Esophagus squamous epithelium (tissue), 5 donors: ENCODE measurements around the gene ATG2B. TPM values are rescaled to one million over a fixed set of nuclear protein-coding genes. Genes with fewer than 3 reads are reported as not detected.
A peak's percentile ranks its signal among the peaks of the same experiment; 100 is the strongest.

Experiments used
- DNase-seq: peaks from one replicate; lab custom pipeline; 2025; lab: John Stamatoyannopoulos, UW
- H3K27ac ChIP-seq, 4 donors: fragments of 200-600 bp; sonication (generic); one replicate each; pipeline ENCODE4 v1.5.1; 2016 to 2019; ENCODE audit warnings: mild to moderate bottlenecking in 1 of 4
- H3K27me3 ChIP-seq, 4 donors: fragments of 200-600 bp; sonication (generic); 1 replicate in 3 of 4; 2 replicates in 1 of 4; pipeline versions ENCODE4 v1.5.1 to v1.6.0; 2017 to 2021; ENCODE audit warnings: antibody characterized with exemption in 1 of 4
- H3K36me3 ChIP-seq, 3 donors: fragments of 200-600 bp; sonication (generic); one replicate each; pipeline ENCODE4 v1.5.1; 2016 to 2019
- H3K4me1 ChIP-seq, 3 donors: fragments of 200-600 bp; sonication (generic); one replicate each; pipeline ENCODE4 v1.5.1; 2017 to 2019
- H3K4me3 ChIP-seq, 4 donors: fragments of 200-600 bp; sonication (generic); 1 replicate in 3 of 4; 2 replicates in 1 of 4; pipeline ENCODE4 v1.5.1; 2016 to 2019; ENCODE audit warnings: mild to moderate bottlenecking in 2 of 4, moderate library complexity in 1 of 4
- H3K9me3 ChIP-seq, 3 donors: fragments of 200-600 bp; sonication (generic); one replicate each; pipeline ENCODE4 v1.5.1; 2016 to 2019
- POLR2A ChIP-seq, 4 donors: fragments of 450-650 bp; IDR thresholded peaks; one replicate each; pipeline ENCODE4 v1.6.1; 2017; ENCODE audit warnings: antibody characterized with exemption in 4 of 4, mild to moderate bottlenecking in 4 of 4, moderate library complexity in 3 of 4
- WGBS, 2 donors: methylation state at CpG; one replicate each; pipeline ENCODE4 v1.1.5; 2018; 5-methylcytosine and 5-hydroxymethylcytosine counted together
- intact Hi-C: fragments of 100-400 bp; cut with DNase I; formaldehyde crosslinking; loops from one replicate; pipeline ENCODE4 v1.15.0; 2022
- total RNA-seq, 4 donors: library from RNA; depleted of rRNA; stranded (reverse); fragments of >200 nt; gene quantifications; one replicate each; pipeline ENCODE4 v1.1.0, GENCODE V29; 2016
- TF ChIP-seq, protein P1 (sequence below), 6 experiments: fragments of 450-650 bp in 4 of 6; fragments of 200-600 bp in 2 of 6; sonication (generic) in 2 of 6; IDR thresholded peaks; one replicate each; pipeline ENCODE4 v1.5.1; 2016 to 2019; ENCODE audit warnings: antibody characterized with exemption in 6 of 6, mild to moderate bottlenecking in 4 of 6, moderate library complexity in 4 of 6
- donor health status: DM: yes; HTN: yes; CAD: no.

The ATG2B gene
- total RNA-seq, 4 donors from 2014 or later: 10.6 to 24.6 (median 14.0) TPM

- intact Hi-C loops: no loop called here
- Histone ChIP-seq H3K27ac (peak overlapping the region; percentile 94 to 99 (median 96)), H3K4me3 (peak overlapping the region; percentile 72 to 100 (median 92)), H3K4me1 (peaks cover 14 to 53% (median 25%) of the 10 kb centered on the region in 3 donors), H3K36me3 (no peaks in the 10 kb centered on the region), H3K27me3 (no peaks in the 10 kb centered on the region), H3K9me3 (no peaks in the 10 kb centered on the region)
- TF ChIP-seq, protein P1, sequence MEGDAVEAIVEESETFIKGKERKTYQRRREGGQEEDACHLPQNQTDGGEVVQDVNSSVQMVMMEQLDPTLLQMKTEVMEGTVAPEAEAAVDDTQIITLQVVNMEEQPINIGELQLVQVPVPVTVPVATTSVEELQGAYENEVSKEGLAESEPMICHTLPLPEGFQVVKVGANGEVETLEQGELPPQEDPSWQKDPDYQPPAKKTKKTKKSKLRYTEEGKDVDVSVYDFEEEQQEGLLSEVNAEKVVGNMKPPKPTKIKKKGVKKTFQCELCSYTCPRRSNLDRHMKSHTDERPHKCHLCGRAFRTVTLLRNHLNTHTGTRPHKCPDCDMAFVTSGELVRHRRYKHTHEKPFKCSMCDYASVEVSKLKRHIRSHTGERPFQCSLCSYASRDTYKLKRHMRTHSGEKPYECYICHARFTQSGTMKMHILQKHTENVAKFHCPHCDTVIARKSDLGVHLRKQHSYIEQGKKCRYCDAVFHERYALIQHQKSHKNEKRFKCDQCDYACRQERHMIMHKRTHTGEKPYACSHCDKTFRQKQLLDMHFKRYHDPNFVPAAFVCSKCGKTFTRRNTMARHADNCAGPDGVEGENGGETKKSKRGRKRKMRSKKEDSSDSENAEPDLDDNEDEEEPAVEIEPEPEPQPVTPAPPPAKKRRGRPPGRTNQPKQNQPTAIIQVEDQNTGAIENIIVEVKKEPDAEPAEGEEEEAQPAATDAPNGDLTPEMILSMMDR (IDR thresholded peaks at IDR 0.05): no peak
- no peak for TF ChIP-seq POLR2A (IDR thresholded peaks at IDR 0.05)
- DNase-seq: no peak
- WGBS, 2 donors: 0 to 12% methylated on average over 3 to 6 of the region's 38 CpGs
These were observed 703 bp upstream of the ATG2B start for GRCh38 chr14:96363751-96364336.

DNA sequence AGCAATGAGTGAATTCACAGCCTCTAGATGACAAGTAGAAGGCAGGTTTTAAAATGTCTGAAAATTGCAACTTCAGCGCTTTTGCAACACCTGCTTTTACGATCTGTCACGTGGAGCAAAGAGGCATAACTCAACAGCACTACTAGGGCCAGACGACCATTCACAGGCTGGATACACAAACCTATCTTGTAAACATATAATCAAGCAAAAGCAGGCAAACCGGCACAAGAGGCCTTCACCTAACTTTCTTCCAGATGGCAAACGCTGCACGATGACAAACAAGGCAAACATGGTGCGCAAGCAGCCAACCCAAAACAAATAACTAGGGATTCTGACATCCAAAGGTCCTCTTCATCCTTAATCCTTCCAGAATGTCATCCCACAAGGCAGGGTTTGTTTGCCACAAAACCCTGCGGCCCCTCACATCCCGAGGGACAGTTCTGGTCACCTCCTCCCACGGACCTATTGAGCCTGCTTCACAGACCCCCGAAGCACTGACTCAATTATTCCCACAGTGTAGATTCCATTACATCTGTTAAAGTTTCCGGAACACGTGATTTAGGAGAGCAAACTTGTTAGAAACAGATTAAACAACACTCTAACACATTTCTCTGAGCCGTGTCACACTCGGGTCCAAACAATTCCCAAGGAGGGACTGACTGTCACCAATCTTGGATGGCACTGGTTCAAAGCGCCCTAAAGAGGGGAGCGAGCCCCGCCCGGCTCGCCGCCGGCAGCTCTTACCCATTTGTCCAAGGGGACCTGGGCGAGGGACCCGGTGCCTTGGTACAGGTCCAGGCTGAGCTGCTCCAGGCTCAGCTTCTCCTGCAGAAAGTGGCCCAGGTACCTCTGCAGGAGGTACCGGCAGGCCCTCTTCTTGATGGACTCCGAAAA, 823 bp downstream of the ATG2B start:
- peak overlapping the region; percentile 72 to 100 (median 92) for H3K4me3 ChIP-seq
- WGBS, 2 donors: 0 to 1% methylated on average over 13 to 25 of the region's 27 CpGs
- H3K36me3 ChIP-seq: no peaks in the 10 kb centered on the region
- no peak for TF ChIP-seq POLR2A (IDR thresholded peaks at IDR 0.05)
- TF ChIP-seq, protein P1 (IDR thresholded peaks at IDR 0.05): no peak
- intact Hi-C loops: no loop called here
- no peak for DNase-seq
- H3K27me3 ChIP-seq: no peaks in the 10 kb centered on the region
- peaks cover 14 to 53% (median 25%) of the 10 kb centered on the region in 3 donors for H3K4me1 ChIP-seq
- H3K27ac ChIP-seq: peak overlapping the region; percentile 94 to 99 (median 96)
- no peaks in the 10 kb centered on the region for H3K9me3 ChIP-seq

- intact Hi-C loops: loop anchor here (5.0 kb wide), 1 partner anchor 32 kb away; the partner anchor contains the start of gene AK7
- peaks cover 14 to 44% (median 24%) of the 10 kb centered on the region in 3 donors for H3K4me1 ChIP-seq
- H3K27me3 ChIP-seq: no peaks in the 10 kb centered on the region
- no peaks in the 10 kb centered on the region for H3K9me3 ChIP-seq
- no peaks in the 10 kb centered on the region for H3K36me3 ChIP-seq
- no peak overlapping the region for H3K27ac ChIP-seq
- TF ChIP-seq, protein P1 (IDR thresholded peaks at IDR 0.05): no peak
- no peak for TF ChIP-seq POLR2A (IDR thresholded peaks at IDR 0.05)
- no peak overlapping the region for H3K4me3 ChIP-seq
- no peak for DNase-seq
These were observed 3.2 kb downstream of the ATG2B start for GRCh38 chr14:96359959-96360358.

- no peaks in the 10 kb centered on the region for H3K36me3 ChIP-seq
- H3K9me3 ChIP-seq: no peaks in the 10 kb centered on the region
- H3K27me3 ChIP-seq: no peaks in the 10 kb centered on the region
- H3K27ac ChIP-seq: no peak overlapping the region
- no peak overlapping the region for H3K4me3 ChIP-seq
- no peak for DNase-seq
- H3K4me1 ChIP-seq: peaks cover 4 to 41% (median 14%) of the 10 kb centered on the region in 3 donors
- intact Hi-C loops: loop anchor here (5.0 kb wide), 1 partner anchor 35 kb away; the partner anchor contains the start of gene AK7
- TF ChIP-seq, protein P1 (IDR thresholded peaks at IDR 0.05): peak in 1 of 6 experiments; percentile 5
- no peak for TF ChIP-seq POLR2A (IDR thresholded peaks at IDR 0.05)
- 96 to 99% methylated on average over 3 of the region's 3 CpGs for WGBS, 2 donors
These were observed 5.9 kb downstream of the ATG2B start for GRCh38 chr14:96357216-96357615.

DNA sequence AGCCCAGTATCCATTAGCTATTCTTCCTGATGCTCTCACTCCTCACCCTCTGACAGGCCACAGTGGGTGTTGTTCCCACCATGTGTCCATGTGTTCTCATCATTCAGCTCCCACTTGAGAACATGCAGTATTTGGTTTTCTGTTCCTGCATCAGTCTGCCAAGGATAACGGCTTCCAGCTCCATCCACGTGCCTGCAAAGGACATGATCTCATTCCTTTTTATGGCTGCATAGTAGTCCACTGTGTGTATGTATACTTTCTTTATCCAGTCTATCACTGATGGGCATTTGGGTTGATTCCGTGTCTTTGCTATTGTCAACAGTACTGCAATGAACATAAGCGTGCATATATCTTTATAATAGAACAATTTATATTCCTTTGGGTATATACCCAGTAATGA, 8.9 kb downstream of the ATG2B start:
- Histone ChIP-seq H3K27me3 (no peaks in the 10 kb centered on the region), H3K9me3 (no peaks in the 10 kb centered on the region), H3K4me1 (peaks cover 0 to 30% (median 0%) of the 10 kb centered on the region in 3 donors), H3K36me3 (no peaks in the 10 kb centered on the region), H3K27ac (no peak overlapping the region), H3K4me3 (no peak overlapping the region)
- intact Hi-C loops: no loop called here
- DNase-seq: no peak
- 95% methylated on average over 4 of the region's 4 CpGs for WGBS, 2 donors
- TF ChIP-seq, protein P1 (IDR thresholded peaks at IDR 0.05): no peak
- no peak for TF ChIP-seq POLR2A (IDR thresholded peaks at IDR 0.05)
